Measurements from ENCODE around the gene C1QTNF2. TPM values are rescaled to one million over a fixed set of nuclear protein-coding genes. Genes with fewer than 3 reads are reported as not detected.

Gene C1QTNF2
- total and polyA plus RNA-seq, 2 of the 4 experiments (the other 2 are of a cell fraction): 0.72 to 1.2 TPM

GRCh38 chr5:160397492-160397891 lies 27.1 kb upstream of the C1QTNF2 start:
- CTCF ChIA-PET: no interaction called here
- H2BK120ac ChIP-seq (ENCODE audit: low read depth, low read length): no peak overlapping the region
- H4K20me1 ChIP-seq (ENCODE audit: insufficient read depth, low read length): no peaks in the 10 kb centered on the region
- H3K4me3 ChIP-seq (ENCODE audit: insufficient read depth, low read depth, low read length): no peak overlapping the region
- H3K18ac ChIP-seq (ENCODE audit: low read depth, low read length): no peak overlapping the region
- H2AK5ac ChIP-seq (ENCODE audit: low read depth, low read length): no peak overlapping the region
- 0 out of 2 replicates have a peak, but pooled peaks cover 2% of the 10 kb centered on the region for H3K9me1 ChIP-seq (ENCODE audit: insufficient read depth, low read length)
- H4K91ac ChIP-seq (ENCODE audit: insufficient read depth, low read depth, low read length): no peak overlapping the region
- no CpG with 5 or more reads among the region's 1 CpG for WGBS, 2 experiments (ENCODE audit: extremely low coverage in 2 of 2, insufficient read length in 1 of 2)
- no peak overlapping the region for H3K4me2 ChIP-seq (ENCODE audit: low read depth, low read length)
- in situ Hi-C loops (cut with MboI; ENCODE audit: low sequenced_read_pairs) (loop anchor here (5.0 kb wide), 1 partner anchor 375 kb away; no protein-coding TSS in a partner anchor), dilution Hi-C loops (cut with HindIII; ENCODE audit: low sequenced_read_pairs, unreplicated experiment) (no loop called here), intact Hi-C loops (cut with micrococcal nuclease) (loop anchor here (10.0 kb wide), 1 partner anchor 313 kb away; no protein-coding TSS in a partner anchor)
- H4K5ac ChIP-seq (ENCODE audit: low read depth, low read length): no peak overlapping the region
- peaks cover 15 to 48% of the 10 kb centered on the region in 2 experiments for H3K79me1 ChIP-seq (ENCODE audit: low read depth in 1 of 2, low read length in 2 of 2)
- no peak overlapping the region for H2BK20ac ChIP-seq (ENCODE audit: low read depth, low read length)
- H3K9ac ChIP-seq (ENCODE audit: low read depth, low read length): no peak overlapping the region
- POLR2A ChIA-PET (ENCODE audit: unreplicated experiment): interaction anchor here (0.6 kb wide), 1 partner anchor 24 kb away, joined by 4 read pairs; the partner anchor contains the start of gene PTTG1
- no peak overlapping the region for H3K14ac ChIP-seq (replicated peaks; ENCODE audit: low read depth, low read length)
- no peak for DNase-seq
- no peak overlapping the region for H3K56ac ChIP-seq (ENCODE audit: extremely low read depth, insufficient read depth, low read length)
- BruUV-seq (replicated peaks): no TSS peak
- peaks cover 4% of the 10 kb centered on the region for H3K36me3 ChIP-seq (ENCODE audit: control insufficient read depth, insufficient read depth, low read length)
- no peak overlapping the region for H4K8ac ChIP-seq (ENCODE audit: low read depth in 2 of 2, low read length in 2 of 2)
- no peak overlapping the region for H3K27ac ChIP-seq (ENCODE audit: insufficient read depth, low read length)
- no peak overlapping the region for H2AFZ ChIP-seq (replicated peaks; ENCODE audit: low read length, poor library complexity)
- no peaks in the 10 kb centered on the region for H3K27me3 ChIP-seq (ENCODE audit: control insufficient read depth, insufficient read depth, low read length)
- H2AK9ac ChIP-seq (replicated peaks; ENCODE audit: low read depth, low read length, poor library complexity): no peak overlapping the region
- H3K23ac ChIP-seq (ENCODE audit: low read depth, low read length): no peak overlapping the region
- ATAC-seq (ENCODE audit: low read depth): no peak
- no peak for TF ChIP-seq CHD1 (IDR thresholded peaks at IDR 0.05; ENCODE audit: low read depth, low read length)
- no peak overlapping the region for H3K4ac ChIP-seq (ENCODE audit: low read depth, low read length)
- H3K4me1 ChIP-seq (ENCODE audit: control insufficient read depth, insufficient read depth, low read length): no peaks in the 10 kb centered on the region; the same call in 1 of the 2 replicates
- no peak overlapping the region for H2BK5ac ChIP-seq (ENCODE audit: low read depth, low read length, poor library complexity, severe bottlenecking)
- no peak overlapping the region for H2BK15ac ChIP-seq (ENCODE audit: low read depth, low read length)
- H3K9me3 ChIP-seq (ENCODE audit: control insufficient read depth, insufficient read depth, low read length): no peaks in the 10 kb centered on the region
